Activated CD4-positive, alpha-beta T cell treated with anti-CD3 and anti-CD28 coated beads, Interleukin-2, amount 50 U/mL, for 16 hours (primary cell): ENCODE results near the gene LRCH3.
"Not testable (repeated sequence)": the region's sequence is repeated elsewhere in the genome, so short reads cannot be mapped to it uniquely, and the experiment has no call there.

Experiments used
- DNase-seq: peaks from one replicate; pipeline ENCODE4 v3.0.0-alpha.2; 2020

Gene LRCH3

DNA sequence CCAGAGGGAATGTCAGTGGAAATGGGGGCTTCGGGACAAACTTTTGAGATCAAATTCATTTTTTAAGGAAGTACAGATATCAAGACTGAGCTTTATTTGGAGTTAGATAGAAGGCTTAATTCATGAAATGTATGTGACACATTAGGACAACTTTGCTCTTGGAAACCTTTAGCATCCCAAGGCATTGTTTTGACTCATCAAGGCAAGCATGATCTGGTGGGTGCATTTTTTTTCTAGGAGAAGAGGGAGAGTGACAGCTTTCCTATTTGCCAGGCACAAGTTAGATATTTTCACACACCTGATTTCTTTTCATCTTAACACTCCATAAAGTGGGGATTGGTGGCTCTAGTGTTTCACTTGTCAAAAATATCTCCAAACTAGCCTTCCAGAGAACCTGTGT is 97.5 kb downstream of the LRCH3 start:
- DNase-seq, result no peak

DNA sequence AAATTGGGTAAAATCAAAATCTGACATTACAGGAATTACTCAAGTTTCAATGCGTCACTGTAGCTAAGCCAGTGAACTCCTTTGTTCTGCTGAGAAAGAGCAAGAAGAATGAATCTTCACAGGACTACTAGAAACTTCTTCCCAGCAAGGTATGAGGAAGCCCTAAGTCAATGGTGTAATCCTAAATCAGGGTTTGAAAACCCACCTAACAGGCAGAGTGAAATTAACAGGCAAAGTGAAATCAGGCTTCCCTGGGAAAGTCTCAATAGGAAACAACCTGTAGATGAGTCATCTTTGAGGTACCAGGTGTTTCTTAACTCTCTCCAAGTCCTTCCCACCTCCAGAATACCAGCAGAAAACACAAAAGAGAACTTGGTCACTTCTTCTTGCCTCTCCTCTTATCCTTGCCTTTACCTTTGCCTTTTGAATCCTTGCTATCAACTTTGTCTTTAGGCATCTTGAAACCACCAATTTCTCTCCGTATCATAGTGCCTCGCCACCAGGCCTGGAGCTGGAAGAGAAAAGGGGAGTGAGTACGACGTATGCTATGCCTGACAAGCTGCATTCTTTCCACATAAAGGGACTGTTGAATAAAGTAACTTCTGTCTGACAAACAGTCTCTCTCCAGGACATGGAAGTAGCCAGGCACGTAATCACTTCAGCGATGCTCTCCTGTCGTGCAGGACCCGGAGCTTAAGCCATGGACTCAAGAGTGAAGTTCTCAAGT is 98.3 kb downstream of the LRCH3 start:
- peak; percentile 20 for DNase-seq

DNA sequence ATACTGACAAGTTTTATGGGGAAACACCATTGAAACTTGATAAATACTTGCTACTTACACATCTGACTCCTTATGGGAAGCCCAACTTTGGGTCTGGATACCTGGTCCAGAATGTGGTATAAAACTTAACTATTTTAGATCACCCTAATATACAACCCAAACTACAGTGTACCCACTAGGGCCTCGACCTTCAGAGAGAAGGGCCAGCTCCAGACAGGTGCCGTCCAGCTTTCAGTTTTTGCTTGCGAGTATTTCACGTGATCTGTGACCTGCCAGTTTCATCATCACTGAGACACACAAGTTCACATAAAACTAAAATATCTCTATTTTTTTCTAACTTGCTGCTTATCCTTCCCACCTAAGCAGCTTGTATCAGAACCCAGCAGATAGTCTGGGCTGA is 99.6 kb downstream of the LRCH3 start:
- DNase-seq, result no peak

DNA sequence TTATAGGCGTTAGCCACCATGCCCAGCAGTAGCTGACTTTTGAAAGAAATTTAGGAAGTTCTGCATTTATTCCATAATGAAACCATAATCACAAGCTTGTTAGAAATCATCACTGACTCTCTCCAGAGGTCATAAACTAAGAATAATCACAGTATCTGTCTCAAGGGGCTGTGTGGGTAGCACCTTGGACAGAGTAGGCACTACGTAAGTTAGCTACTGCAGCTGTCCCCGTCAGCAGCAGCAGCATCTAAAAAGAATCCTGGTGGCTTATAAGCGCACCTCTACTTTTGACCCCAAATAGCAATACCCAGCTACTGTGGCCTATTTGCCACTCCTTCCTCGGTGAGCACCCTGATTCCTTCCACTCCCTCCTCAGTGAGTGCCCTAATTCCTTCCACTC is 101.1 kb downstream of the LRCH3 start:
- no peak for DNase-seq

DNA sequence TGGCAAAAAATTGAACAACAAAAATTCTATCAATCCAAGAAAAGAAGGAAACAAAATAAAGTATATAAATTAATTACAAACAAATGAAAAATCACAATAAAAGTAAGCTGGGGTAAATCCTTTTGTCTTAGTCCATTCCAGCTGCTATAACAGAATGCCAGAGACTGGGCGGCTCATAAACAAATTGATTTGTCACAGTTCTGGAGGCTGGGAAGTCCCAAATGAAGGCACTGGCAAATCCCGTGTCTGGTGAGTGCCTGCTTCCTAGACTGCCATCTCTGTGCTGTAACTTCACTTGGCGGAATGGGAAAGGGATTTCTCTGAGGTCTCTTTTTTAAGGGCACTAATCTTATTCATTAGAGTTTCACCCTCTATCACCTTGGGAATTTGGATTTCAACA is 105.4 kb downstream of the LRCH3 start:
- no peak for DNase-seq

DNA sequence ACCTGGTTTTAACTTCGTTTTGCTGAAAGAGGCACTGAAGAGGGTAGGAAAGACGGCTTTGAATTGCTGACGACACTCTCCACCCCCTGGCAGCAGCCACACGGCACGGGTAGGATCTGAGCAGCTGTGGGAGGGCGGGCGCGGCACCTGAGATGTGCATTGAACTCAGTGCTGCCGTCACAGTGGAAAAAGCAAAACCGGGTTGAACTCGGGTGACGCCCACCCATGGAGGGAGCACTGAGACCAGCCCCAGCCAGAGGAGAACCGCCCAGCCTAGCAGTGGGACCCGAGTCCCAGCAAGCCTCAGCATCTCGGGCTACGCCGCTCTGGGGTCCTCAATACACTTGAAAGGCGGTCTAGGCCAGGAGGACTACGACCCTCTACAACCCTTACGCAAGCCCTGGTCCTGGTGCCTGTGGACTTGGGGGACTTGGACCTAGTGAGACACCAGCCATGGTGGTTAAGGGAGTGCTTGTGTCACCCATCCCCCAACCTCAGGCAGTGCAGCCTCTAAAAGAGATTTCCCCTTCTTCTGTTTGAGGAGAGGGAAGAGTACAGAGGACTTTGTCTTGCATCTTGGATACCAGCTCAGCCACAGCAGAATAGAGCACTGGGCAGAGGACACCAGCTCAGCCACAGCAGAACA is 108.9 kb downstream of the LRCH3 start:
- DNase-seq, result no peak

DNA sequence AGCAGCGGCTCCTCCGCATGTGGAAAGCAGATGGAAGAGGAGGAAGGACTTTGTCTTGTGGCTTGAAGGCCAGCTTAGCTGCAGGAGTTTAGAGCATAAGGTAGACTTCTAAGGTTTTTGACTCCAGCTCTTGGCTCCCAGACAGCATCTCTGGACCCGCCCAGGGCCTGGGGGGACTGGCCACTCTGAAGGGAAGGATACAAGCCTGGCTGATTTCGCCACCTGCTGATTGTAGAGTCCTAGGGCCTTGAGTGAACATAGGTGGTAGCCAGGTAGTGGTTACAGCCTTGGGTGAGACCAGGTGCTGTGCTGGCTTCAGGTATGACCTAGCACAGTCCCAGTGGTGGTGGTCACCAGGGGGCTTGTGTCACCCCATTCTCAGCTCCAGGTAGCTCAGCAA is 110.6 kb downstream of the LRCH3 start:
- no peak for DNase-seq

DNA sequence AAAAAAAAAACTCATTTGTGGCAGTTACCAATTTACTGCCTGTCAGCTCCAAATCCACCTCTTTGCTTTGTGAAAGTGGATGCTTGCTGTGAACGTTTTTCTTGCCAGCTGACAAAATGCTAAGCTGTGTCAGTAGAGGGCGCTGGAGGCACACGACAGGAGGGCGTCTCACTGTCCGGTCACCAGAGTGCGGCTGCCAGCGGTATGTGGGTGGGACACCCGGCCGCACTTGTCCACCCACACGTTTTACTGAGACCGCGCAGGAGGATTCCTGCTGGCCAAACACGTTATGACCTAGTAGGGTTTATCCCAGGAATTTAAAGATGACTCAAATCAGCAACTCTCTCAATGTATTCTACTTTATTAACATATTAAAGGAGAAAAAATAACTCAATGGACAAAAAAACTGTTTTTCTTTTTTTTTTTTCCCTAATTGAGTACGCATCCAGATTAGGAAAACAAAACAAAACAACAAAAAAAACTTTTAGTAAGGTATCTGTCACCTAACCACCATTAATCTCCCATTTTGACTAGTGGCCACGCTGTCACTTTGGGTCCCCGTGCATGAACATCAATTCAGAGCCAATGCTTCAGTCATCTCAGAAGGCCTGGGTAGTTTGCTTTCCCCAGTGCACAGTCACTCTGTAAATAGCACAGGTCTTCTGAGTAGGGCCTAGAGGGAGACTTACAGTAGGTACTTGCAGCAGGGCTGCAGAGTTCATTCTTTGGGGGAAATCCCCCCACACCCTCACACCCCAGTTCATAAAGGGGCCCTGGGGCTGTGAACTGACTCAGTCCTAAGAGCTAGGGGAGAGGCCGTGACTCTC is 115.2 kb downstream of the LRCH3 start:
- peak; percentile 94 for DNase-seq

DNA sequence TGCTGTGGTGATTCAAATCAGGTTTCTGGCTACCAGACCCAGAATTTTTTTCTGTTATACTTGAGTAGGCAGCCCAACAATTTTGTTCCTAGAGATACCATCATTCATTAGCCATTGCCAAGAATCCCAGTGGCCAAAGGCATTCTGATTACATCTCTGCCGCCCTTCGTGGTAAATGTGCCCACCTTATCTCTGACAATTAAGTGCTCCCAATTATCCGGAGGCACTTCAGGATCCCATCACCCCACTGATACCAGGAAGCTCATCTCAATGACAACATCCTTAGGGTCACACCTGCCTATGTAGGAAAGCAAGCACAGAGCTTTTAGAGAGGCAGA is 115.8 kb downstream of the LRCH3 start:
- DNase-seq, result no peak

DNA sequence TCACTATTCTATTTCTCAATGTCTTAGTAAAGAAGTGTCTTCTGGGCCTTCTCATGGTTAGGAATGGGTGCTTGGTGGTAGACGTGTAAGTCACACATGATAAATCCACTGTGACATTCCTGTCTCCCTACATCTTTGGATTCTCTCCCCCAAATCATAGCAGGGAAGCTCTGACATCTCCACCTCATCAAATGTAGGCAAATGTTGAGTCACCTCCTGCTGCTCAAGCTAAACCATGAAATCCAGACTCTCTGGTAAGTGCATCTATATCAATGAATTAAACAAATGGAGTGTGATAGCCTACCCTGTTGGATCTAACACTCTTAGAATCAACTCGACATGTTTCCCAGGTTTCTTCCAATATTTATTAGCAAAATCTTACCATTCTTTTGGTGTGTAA is 116.1 kb downstream of the LRCH3 start:
- DNase-seq, result no peak

DNA sequence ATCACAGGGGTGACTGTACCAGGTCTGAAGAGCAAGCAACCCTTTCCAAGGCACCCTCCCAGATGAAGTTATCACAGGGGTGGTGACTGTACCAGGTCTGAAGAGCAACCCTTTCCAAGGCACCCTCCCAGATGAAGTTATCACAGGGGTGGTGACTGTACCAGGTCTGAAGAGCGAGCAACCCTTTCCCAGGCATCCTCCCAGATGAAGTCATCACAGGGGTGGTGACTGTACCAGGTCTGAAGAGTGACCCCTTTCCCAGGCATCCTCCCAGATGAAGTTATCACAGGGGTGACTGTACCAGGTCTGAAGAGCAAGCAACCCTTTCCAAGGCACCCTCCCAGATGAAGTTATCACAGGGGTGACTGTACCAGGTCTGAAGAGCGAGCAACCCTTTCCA is 117.5 kb downstream of the LRCH3 start:
- not testable (repeated sequence) for DNase-seq

DNA sequence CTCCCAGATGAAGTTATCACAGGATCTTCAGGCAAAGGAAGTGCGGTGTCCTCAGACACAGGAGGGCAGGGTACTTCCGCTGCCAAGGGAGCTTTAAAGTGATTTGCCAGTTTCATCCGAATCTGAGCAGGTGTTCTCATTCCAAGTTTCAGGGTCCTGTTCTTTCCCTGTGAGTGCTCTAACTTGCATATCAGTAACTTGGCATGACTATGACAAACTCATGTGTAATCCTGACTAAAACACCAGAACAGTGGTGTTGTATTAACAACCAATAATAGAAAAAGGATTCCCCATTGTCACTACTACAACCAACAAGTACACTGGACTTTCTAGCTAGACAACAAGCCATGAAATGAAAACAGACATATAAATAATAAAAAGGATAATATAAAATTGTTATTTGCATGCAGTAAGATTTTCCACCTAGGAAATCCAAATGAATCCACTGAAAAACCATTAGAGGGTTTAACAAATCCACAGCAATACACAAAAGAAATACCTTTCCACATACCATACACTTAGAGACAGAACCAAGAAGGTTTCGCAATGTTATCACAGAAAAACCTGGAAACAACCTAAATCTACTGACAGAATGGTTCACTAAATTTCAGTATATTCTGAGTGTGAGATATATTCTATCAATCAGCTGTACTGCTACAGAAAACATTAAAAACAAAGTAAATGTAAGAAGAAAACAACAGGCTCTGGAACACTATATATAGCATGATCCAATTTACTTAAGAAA is 118.1 kb downstream of the LRCH3 start:
- DNase-seq, result no peak

DNA sequence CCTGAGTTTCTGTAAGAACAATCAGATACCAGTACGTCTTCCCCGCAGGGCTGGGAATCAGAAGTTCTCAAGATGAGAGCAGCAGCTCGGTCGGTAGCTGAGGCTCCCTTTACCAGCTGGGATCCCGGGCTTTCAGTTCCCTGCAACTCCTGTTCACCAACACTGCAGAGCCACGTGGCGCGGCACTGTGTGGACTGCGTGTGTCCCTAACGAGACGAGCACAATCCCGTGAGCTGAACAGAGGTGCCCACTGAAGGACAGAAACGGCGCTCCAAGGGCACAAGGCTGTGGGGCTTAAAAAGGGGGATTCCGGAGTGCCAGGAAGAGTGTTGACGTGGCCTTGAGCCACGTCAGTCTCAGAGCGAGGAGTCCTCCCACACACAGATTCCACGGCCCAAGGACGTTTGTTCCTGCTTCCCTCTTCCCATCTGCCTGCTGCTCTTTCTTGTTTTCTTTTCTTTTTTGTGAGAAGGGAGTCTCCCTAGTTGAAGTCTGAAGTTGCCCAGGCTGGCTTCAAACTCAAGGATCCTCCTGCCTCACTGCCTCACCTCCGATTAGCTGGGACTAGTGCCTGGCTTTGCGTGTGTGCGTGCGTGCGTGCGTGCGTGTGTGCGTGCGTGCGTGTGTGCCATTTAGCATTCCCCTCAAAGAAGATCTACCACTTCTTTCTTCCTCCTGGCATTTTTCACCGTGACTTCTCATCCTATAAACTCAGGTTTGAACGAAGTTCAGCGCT is 121.9 kb downstream of the LRCH3 start:
- DNase-seq, result peak; percentile 21

DNA sequence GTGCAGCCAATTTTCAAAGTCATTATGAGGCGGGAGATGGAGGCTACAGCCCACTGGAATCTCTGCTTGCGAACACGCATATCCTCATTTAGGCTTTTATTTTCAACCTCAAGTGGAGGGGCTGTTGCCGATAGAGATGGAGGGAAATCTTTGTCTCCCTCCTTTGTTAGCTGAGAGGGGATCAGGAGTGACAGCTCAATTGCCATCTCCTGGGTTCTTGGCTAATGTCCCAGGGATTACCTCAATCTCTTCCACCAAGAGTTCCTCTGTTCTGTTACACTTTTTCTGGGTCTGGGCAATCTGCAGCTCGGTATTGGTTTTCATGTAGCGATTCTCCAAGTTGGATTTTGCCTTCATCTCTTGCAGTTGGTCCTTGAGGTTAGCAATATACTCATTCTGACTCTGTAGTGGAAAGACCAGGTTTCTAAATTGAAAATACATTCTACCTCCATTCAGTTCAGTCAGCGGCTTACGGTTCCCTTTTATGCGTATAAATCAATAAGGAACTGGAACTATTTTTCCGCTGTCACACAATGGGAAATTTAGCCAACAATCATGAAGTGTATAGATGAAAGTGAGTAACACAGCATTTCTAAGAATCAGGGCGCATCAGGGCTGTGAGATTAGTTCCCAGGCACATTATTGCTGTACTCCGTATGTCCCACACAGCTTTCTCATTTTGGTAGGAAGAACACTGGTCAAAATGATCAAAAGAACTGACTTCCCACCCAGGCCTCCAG is 122.8 kb downstream of the LRCH3 start:
- peak; percentile 27 for DNase-seq

DNA sequence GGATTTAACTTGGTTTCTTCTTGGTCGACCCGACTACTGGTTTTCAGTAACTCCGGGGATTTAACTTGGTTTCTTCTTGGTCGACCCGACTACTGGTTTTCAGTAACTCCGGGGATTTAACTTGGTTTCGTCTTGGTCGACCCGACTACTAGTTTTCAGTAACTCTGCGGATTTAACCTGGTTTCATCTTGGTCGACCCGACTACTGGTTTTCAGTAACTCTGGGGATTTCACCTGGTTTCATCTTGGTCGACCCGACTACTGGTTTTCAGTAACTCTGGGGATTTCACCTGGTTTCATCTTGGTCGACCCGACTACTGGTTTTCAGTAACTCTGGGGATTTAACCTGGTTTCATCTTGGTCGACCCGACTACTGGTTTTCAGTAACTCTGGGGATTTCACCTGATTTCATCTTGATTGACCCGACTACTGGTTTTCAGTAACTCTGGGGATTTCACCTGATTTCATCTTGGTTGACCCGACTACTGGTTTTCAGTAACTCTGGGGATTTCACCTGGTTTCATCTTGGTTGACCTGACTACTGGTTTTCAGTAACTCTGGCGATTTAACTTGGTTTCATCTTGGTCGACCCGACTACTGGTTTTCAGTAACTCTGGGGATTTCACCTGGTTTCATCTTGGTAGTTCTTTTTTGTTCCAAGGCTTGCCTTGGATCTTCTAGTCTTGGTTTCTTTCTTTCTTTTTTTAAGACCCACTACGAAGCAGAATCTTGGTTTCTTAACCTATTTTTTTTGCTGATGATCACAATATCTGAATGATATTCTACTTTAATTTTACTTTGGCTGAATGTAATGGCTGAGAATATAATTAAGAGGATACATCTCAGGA is 130.6 kb downstream of the LRCH3 start:
- peak; percentile 50 for DNase-seq

DNA sequence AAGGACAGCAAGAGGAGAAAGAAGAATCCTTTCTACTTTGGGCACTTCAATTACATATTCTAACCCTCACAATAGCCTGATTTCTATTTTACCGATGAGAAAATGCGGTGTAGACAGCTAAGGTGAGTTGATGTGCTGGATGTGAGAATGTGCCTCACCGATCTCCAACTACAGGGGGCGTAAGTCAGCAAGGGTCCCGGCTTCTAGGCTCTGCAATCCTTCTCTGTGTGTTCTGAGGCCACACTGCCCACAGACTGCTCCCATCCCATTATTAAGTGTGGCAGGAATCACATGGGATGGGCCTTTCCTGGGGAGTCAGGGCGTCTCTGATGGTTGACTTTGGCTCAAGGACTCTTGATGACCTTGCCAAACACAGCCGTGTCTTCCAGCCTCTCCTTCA is 135.4 kb downstream of the LRCH3 start:
- DNase-seq, result no peak

DNA sequence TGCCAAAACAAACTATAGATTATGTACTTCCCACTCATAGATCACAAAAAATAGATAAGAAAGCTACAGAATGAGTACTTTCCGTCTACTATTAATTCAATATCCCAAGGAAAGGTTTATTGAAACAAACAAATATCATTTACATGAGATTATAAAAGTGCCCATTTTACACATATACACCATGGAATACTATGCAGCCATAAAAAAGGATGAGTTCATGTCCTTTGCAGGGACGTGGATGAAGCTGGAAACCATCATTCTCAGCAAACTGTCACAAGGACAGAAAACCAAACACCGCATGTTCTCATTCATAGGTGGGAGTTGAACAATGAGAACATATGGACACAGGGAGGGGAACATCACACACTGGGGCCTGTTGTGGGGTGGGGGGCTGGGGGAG is 136.5 kb downstream of the LRCH3 start:
- not testable (repeated sequence) for DNase-seq

DNA sequence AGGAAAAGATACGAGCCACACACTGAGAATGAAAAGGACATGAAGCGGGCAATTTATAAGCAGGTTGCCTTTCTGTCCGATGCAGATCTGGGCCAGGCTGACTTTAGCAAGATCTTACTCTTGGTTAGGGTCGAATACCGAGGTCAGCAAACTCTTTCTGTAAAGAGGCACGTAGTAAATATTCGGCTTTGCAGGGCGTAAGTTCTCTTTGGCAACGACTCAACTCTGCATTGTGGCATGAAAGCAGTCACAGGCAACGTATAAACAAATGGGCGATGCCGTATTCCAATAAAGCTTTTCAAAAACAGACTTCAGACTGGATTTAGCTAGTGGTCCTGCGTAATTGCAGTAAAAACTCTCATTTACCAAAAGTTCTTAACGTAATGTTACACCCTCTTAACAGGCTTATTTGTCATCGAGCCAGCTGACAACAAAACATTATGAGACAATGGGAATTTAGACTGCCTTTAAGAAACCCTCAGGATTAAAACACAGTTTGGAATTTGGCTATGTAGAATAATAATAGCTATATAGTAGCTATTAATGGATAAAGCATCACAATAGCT is 145.8 kb downstream of the LRCH3 start:
- DNase-seq, result no peak
